HepG2 (cell line): ENCODE data around the gene HS3ST5. TPM values are rescaled to one million over a fixed set of nuclear protein-coding genes. Genes with fewer than 3 reads are reported as not detected.
A peak's percentile ranks its signal among the peaks of the same experiment; 100 is the strongest.

Experiments
- GTF2F1 ChIP-seq: fragments of 150-350 bp; IDR thresholded peaks from 2 replicates; pipeline ENCODE4 v1.6.1; 2014; ENCODE audit warnings: low read length
- LCORL ChIP-seq, 2 experiments: fragments of 450-650 bp in 1 of 2; sonication (generic) in 1 of 2; formaldehyde crosslinking in 1 of 2; IDR thresholded peaks; 2 replicates each; pipeline versions ENCODE4 v1.5.0 to v1.6.1; 2017 to 2020; ENCODE audit warnings: antibody characterized with exemption in 1 of 2, missing genetic modification reagents in 1 of 2
- ZKSCAN8 ChIP-seq: IDR thresholded peaks from 2 replicates; pipeline ENCODE4 v1.6.1; 2016; ENCODE audit warnings: borderline replicate concordance, missing genetic modification reagents, missing compliant biosample characterization
- ZNF468 ChIP-seq: sonication (generic); formaldehyde crosslinking; IDR thresholded peaks from 2 replicates; pipeline ENCODE4 v1.8.0; 2022; ENCODE audit warnings: mild to moderate bottlenecking, moderate library complexity, missing genetic modification reagents
- ZNF567 ChIP-seq: sonication (generic); formaldehyde crosslinking; IDR thresholded peaks from 2 replicates; pipeline ENCODE4 v1.8.1; 2023; ENCODE audit warnings: mild to moderate bottlenecking, missing genetic modification reagents, borderline replicate concordance
- ZSCAN31 ChIP-seq: sonication (generic); formaldehyde crosslinking; IDR thresholded peaks from 2 replicates; pipeline ENCODE4 v1.5.0; 2020; ENCODE audit warnings: low read depth, mild to moderate bottlenecking, missing genetic modification reagents
- polyA plus RNA-seq, 8 experiments: library from polyadenylated mRNA; depleted of rRNA in 3 of 8; stranded (reverse) in 7 of 8; unstranded in 1 of 8; fragments of >200 nt; fragmentation: Illumina TruSeq in 4 of 8; extraction: Trizol in 4 of 8; gene quantifications; 2 replicates each; pipeline versions ENCODE4 v1.2.1 to v1.2.3, GENCODE V29; 2011 to 2016; ENCODE audit warnings: low read depth in 4 of 8, missing spikeins in 1 of 8, mixed read lengths in 1 of 8; ENCODE audit not compliant: insufficient read depth in 1 of 8
- total RNA-seq, 5 experiments: library from RNA; depleted of rRNA; stranded (reverse); fragments of >200 nt; fragmentation: Illumina TruSeq; extraction: Trizol; gene quantifications; 2 replicates each; pipeline ENCODE4 v1.2.3, GENCODE V29; 2016; ENCODE audit warnings: low read depth in 1 of 5
- TF ChIP-seq, protein P1 (sequence below): sonication (generic); formaldehyde crosslinking; IDR thresholded peaks from 2 replicates; pipeline ENCODE4 v1.4.0; 2020; ENCODE audit warnings: missing genetic modification reagents
- TF ChIP-seq, protein P2 (sequence below), 2 experiments: fragments of 450-650 bp in 1 of 2; sonication (generic) in 1 of 2; formaldehyde crosslinking in 1 of 2; IDR thresholded peaks; 2 replicates each; pipeline versions ENCODE4 v1.6.1 to v1.8.0; 2016 to 2022; ENCODE audit warnings: antibody characterized with exemption in 1 of 2, mild to moderate bottlenecking in 1 of 2, missing genetic modification reagents in 1 of 2
- TF ChIP-seq, protein P3 (sequence below): sonication (generic); formaldehyde crosslinking; IDR thresholded peaks from 2 replicates; pipeline ENCODE4 v1.4.0; 2020; ENCODE audit warnings: missing genetic modification reagents
- TF ChIP-seq, protein P4 (sequence below): fragments of 450-650 bp; IDR thresholded peaks from 2 replicates; pipeline ENCODE4 v1.6.1; 2016
- TF ChIP-seq, protein P5 (sequence below): sonication (generic); formaldehyde crosslinking; IDR thresholded peaks from 2 replicates; pipeline ENCODE4 v1.4.0; 2020; ENCODE audit warnings: missing genetic modification reagents

Gene HS3ST5
- total and polyA plus RNA-seq, 2 of the 13 experiments (the other 11 are each of a cell fraction or from before 2014, with no cell fraction given), result 1.1 to 1.6 TPM

DNA sequence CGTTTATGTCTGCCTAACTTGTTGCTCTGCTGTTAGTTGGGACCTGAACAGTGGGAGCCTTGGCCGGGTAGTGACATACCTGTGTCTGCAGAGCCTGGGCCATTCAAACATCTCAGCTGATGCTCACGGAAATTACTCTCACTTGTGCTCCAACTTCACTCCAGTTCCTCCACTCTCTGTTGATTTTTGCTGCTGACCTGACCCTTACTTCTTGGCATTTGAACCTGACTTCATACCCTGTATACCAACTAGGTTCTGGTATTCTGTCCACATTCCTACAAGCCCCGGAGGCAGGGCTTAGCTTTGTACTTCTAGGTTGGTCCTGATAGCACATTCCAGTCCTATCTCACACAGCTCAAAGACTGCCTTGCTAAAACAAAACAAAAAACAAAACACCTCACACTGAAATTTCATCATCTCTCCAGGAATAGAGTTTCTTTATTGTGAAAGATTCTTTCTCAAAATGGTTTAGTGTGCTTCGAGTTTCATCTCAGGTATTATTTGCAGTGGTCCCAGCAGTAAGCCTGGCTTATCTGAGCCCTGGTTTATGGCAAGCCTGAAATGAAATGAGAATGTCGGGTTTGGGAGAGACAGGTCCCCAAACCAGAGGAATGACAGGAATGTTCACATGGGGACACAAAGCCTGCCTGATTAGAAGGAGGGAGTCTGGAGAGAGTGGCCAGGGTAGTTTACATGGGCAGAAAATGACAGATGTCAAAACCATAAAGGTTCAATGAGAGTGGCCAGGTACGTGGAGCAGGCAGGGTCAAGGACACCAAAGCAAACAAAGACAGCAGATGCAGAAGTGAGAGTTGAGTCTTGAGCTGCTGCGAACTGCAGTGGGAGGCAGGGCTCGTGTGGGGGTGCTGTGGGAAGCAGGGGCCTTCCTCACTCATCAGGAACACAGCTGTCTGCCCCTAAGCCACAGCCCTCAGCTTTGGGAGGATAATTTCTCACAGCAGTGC is 197.7 kb downstream of the HS3ST5 start (continued):
- TF ChIP-seq, protein P1, sequence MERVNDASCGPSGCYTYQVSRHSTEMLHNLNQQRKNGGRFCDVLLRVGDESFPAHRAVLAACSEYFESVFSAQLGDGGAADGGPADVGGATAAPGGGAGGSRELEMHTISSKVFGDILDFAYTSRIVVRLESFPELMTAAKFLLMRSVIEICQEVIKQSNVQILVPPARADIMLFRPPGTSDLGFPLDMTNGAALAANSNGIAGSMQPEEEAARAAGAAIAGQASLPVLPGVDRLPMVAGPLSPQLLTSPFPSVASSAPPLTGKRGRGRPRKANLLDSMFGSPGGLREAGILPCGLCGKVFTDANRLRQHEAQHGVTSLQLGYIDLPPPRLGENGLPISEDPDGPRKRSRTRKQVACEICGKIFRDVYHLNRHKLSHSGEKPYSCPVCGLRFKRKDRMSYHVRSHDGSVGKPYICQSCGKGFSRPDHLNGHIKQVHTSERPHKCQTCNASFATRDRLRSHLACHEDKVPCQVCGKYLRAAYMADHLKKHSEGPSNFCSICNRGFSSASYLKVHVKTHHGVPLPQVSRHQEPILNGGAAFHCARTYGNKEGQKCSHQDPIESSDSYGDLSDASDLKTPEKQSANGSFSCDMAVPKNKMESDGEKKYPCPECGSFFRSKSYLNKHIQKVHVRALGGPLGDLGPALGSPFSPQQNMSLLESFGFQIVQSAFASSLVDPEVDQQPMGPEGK, result no peak
- TF ChIP-seq GTF2F1 (no peak), ZNF468 (no peak), ZSCAN31 (peak; percentile 57), ZNF567 (CRISPR knock-in tag) (no peak), ZKSCAN8 (CRISPR knock-in tag) (0 out of 2 replicates have a peak, but pooled peaks have one; percentile 48), LCORL (IDR thresholded peaks at IDR 0.05) (peak; percentile 58; the same call in 1 of the 2 replicates), LCORL (CRISPR knock-in tag; IDR thresholded peaks at IDR 0.05) (peak; percentile 77)
- TF ChIP-seq, protein P2, sequence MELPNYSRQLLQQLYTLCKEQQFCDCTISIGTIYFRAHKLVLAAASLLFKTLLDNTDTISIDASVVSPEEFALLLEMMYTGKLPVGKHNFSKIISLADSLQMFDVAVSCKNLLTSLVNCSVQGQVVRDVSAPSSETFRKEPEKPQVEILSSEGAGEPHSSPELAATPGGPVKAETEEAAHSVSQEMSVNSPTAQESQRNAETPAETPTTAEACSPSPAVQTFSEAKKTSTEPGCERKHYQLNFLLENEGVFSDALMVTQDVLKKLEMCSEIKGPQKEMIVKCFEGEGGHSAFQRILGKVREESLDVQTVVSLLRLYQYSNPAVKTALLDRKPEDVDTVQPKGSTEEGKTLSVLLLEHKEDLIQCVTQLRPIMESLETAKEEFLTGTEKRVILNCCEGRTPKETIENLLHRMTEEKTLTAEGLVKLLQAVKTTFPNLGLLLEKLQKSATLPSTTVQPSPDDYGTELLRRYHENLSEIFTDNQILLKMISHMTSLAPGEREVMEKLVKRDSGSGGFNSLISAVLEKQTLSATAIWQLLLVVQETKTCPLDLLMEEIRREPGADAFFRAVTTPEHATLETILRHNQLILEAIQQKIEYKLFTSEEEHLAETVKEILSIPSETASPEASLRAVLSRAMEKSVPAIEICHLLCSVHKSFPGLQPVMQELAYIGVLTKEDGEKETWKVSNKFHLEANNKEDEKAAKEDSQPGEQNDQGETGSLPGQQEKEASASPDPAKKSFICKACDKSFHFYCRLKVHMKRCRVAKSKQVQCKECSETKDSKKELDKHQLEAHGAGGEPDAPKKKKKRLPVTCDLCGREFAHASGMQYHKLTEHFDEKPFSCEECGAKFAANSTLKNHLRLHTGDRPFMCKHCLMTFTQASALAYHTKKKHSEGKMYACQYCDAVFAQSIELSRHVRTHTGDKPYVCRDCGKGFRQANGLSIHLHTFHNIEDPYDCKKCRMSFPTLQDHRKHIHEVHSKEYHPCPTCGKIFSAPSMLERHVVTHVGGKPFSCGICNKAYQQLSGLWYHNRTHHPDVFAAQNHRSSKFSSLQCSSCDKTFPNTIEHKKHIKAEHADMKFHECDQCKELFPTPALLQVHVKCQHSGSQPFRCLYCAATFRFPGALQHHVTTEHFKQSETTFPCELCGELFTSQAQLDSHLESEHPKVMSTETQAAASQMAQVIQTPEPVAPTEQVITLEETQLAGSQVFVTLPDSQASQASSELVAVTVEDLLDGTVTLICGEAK (IDR thresholded peaks at IDR 0.05), result no peak
- TF ChIP-seq, protein P2 (CRISPR knock-in tag; IDR thresholded peaks at IDR 0.05), result no peak
- TF ChIP-seq, protein P3, sequence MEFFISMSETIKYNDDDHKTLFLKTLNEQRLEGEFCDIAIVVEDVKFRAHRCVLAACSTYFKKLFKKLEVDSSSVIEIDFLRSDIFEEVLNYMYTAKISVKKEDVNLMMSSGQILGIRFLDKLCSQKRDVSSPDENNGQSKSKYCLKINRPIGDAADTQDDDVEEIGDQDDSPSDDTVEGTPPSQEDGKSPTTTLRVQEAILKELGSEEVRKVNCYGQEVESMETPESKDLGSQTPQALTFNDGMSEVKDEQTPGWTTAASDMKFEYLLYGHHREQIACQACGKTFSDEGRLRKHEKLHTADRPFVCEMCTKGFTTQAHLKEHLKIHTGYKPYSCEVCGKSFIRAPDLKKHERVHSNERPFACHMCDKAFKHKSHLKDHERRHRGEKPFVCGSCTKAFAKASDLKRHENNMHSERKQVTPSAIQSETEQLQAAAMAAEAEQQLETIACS, result no peak
- TF ChIP-seq, protein P4, sequence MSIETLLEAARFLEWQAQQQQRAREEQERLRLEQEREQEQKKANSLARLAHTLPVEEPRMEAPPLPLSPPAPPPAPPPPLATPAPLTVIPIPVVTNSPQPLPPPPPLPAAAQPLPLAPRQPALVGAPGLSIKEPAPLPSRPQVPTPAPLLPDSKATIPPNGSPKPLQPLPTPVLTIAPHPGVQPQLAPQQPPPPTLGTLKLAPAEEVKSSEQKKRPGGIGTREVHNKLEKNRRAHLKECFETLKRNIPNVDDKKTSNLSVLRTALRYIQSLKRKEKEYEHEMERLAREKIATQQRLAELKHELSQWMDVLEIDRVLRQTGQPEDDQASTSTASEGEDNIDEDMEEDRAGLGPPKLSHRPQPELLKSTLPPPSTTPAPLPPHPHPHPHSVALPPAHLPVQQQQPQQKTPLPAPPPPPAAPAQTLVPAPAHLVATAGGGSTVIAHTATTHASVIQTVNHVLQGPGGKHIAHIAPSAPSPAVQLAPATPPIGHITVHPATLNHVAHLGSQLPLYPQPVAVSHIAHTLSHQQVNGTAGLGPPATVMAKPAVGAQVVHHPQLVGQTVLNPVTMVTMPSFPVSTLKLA, result no peak
- TF ChIP-seq, protein P5, sequence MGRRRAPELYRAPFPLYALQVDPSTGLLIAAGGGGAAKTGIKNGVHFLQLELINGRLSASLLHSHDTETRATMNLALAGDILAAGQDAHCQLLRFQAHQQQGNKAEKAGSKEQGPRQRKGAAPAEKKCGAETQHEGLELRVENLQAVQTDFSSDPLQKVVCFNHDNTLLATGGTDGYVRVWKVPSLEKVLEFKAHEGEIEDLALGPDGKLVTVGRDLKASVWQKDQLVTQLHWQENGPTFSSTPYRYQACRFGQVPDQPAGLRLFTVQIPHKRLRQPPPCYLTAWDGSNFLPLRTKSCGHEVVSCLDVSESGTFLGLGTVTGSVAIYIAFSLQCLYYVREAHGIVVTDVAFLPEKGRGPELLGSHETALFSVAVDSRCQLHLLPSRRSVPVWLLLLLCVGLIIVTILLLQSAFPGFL (CRISPR knock-in tag), result no peak
